Mesodermal cell (in vitro differentiated cells): Measurements from ENCODE around the gene ARID3A.
"Not testable (repeated sequence)": the region's sequence is repeated elsewhere in the genome, so short reads cannot be mapped to it uniquely, and the experiment has no call there.

ENCODE experiments used
- H3K27ac ChIP-seq: 2 replicates; pipeline ENCODE4 v1.7.0; 2013; ENCODE audit warnings: mild to moderate bottlenecking, low read depth, low read length, moderate library complexity; ENCODE audit not compliant: severe bottlenecking
- H3K36me3 ChIP-seq: 2 replicates; pipeline ENCODE4 v1.7.1; 2013; ENCODE audit warnings: mild to moderate bottlenecking, low read length, moderate library complexity; ENCODE audit not compliant: control insufficient read depth, insufficient read depth
- H3K4me1 ChIP-seq: one replicate; pipeline ENCODE4 v1.7.1; 2013; ENCODE audit warnings: mild to moderate bottlenecking, low read length; ENCODE audit not compliant: insufficient read depth, control insufficient read depth, poor library complexity, severe bottlenecking
- H3K4me3 ChIP-seq: 2 replicates; pipeline ENCODE4 v1.7.0; 2013; ENCODE audit warnings: low read length, control low read depth, mild to moderate bottlenecking; ENCODE audit not compliant: insufficient read depth, poor library complexity, severe bottlenecking; ENCODE audit errors: extremely low read depth
- H3K9me3 ChIP-seq: 2 replicates; pipeline ENCODE4 v1.7.1; 2013; ENCODE audit warnings: mild to moderate bottlenecking, low read length, moderate library complexity; ENCODE audit not compliant: control insufficient read depth
- WGBS, 2 experiments: methylation state at CpG; one replicate each; pipeline ENCODE4 v1.1.5; 2013; ENCODE audit warnings: missing lambda C conversion rate in 2 of 2; ENCODE audit not compliant: insufficient coverage in 2 of 2; 5-methylcytosine and 5-hydroxymethylcytosine counted together

Gene ARID3A

GRCh38 chr19:884420-885211, 41.2 kb upstream of the ARID3A start:
- peaks cover 89% of the 10 kb centered on the region for H3K36me3 ChIP-seq

GRCh38 chr19:885536-886224, 40.2 kb upstream of the ARID3A start:
- 97 to 98% methylated on average over 52 to 62 of the region's 64 CpGs for WGBS, 2 experiments
- Histone ChIP-seq H3K4me3 (no peak overlapping the region), H3K36me3 (peaks cover 93% of the 10 kb centered on the region)

More at GRCh38 chr19:884420-885211, 41.2 kb upstream of the ARID3A start:
- WGBS, 2 experiments, result 98% methylated on average over 35 to 48 of the region's 51 CpGs
- H3K9me3 ChIP-seq, result no peaks in the 10 kb centered on the region
- H3K4me1 ChIP-seq, result no peaks in the 10 kb centered on the region
- H3K27ac ChIP-seq, result no peak overlapping the region
- no peak overlapping the region for H3K4me3 ChIP-seq

GRCh38 chr19:887072-887471, 38.8 kb upstream of the ARID3A start:
- peaks cover 4% of the 10 kb centered on the region for H3K4me1 ChIP-seq
- no peaks in the 10 kb centered on the region for H3K9me3 ChIP-seq
- H3K4me3 ChIP-seq, result no peak overlapping the region
- peak overlapping the region; percentile 16 for H3K27ac ChIP-seq
- peaks cover 82% of the 10 kb centered on the region for H3K36me3 ChIP-seq
- WGBS, 2 experiments, result 91 to 96% methylated on average over 11 to 14 of the region's 16 CpGs

More at GRCh38 chr19:885536-886224, 40.2 kb upstream of the ARID3A start:
- Histone ChIP-seq H3K27ac (no peak overlapping the region), H3K4me1 (no peaks in the 10 kb centered on the region), H3K9me3 (no peaks in the 10 kb centered on the region)

GRCh38 chr19:887599-887998, 38.2 kb upstream of the ARID3A start:
- H3K4me3 ChIP-seq, result no peak overlapping the region
- no peaks in the 10 kb centered on the region for H3K9me3 ChIP-seq
- H3K36me3 ChIP-seq, result peaks cover 76% of the 10 kb centered on the region
- WGBS, 2 experiments, result 91 to 94% methylated on average over 10 of the region's 10 CpGs
- H3K27ac ChIP-seq, result peak overlapping the region; percentile 16
- peaks cover 4% of the 10 kb centered on the region for H3K4me1 ChIP-seq

GRCh38 chr19:888581-889385, 37.1 kb upstream of the ARID3A start:
- Histone ChIP-seq H3K9me3 (no peaks in the 10 kb centered on the region), H3K27ac (no peak overlapping the region), H3K4me1 (peaks cover 4% of the 10 kb centered on the region), H3K4me3 (no peak overlapping the region), H3K36me3 (peaks cover 65% of the 10 kb centered on the region)
- WGBS, 2 experiments, result 95 to 97% methylated on average over 25 to 27 of the region's 30 CpGs

- Histone ChIP-seq H3K27ac (no peak overlapping the region), H3K9me3 (no peaks in the 10 kb centered on the region), H3K4me3 (no peak overlapping the region), H3K4me1 (peaks cover 4% of the 10 kb centered on the region), H3K36me3 (peaks cover 55% of the 10 kb centered on the region)
- WGBS, 2 experiments, result 96 to 97% methylated on average over 24 to 26 of the region's 26 CpGs
Measured at GRCh38 chr19:889662-890295, 36.1 kb upstream of the ARID3A start.

GRCh38 chr19:890831-891230, 35.0 kb upstream of the ARID3A start:
- Histone ChIP-seq H3K36me3 (peaks cover 44% of the 10 kb centered on the region), H3K4me3 (no peak overlapping the region), H3K4me1 (peaks cover 4% of the 10 kb centered on the region), H3K9me3 (no peaks in the 10 kb centered on the region), H3K27ac (no peak overlapping the region)
- WGBS, 2 experiments, result 94 to 98% methylated on average over 16 to 18 of the region's 18 CpGs

GRCh38 chr19:891421-892200, 34.2 kb upstream of the ARID3A start:
- not testable (repeated sequence) for H3K9me3 ChIP-seq, H3K27ac ChIP-seq, H3K4me1 ChIP-seq
- peaks cover 39% of the 10 kb centered on the region for H3K36me3 ChIP-seq
- 90 to 94% methylated on average over 22 to 40 of the region's 50 CpGs for WGBS, 2 experiments
- peak overlapping the region; percentile 77 for H3K4me3 ChIP-seq

- Histone ChIP-seq H3K36me3 (peaks cover 39% of the 10 kb centered on the region), H3K4me3 (peak overlapping the region; percentile 77), H3K4me1 (peaks cover 4% of the 10 kb centered on the region), H3K27ac (no peak overlapping the region), H3K9me3 (no peaks in the 10 kb centered on the region)
- 10 to 18% methylated on average over 8 to 16 of the region's 27 CpGs for WGBS, 2 experiments
Measured at GRCh38 chr19:892243-892893, 33.5 kb upstream of the ARID3A start.
